Measurements from ENCODE around the gene HDAC10.

HDAC10 gene

GRCh38 chr22:50220603-50221409, 30.3 kb downstream of the HDAC10 start:
- H3K9me3 ChIP-seq (ENCODE audit: control insufficient read depth, low read length): no peaks in the 10 kb centered on the region
- no peaks in the 10 kb centered on the region for H3K27me3 ChIP-seq (ENCODE audit: control insufficient read depth, insufficient read depth, low read length)
- H3K4me1 ChIP-seq: no peaks in the 10 kb centered on the region
- no peaks in the 10 kb centered on the region for H3K36me3 ChIP-seq (ENCODE audit: control insufficient read depth, insufficient read depth, low read length)
- H3K4me2 ChIP-seq (ENCODE audit: low read length): no peak overlapping the region
- no peak for TF ChIP-seq CTCF (IDR thresholded peaks at IDR 0.05)
- H3K27ac ChIP-seq: no peak overlapping the region
- no peak overlapping the region for H2AFZ ChIP-seq
- no peak overlapping the region for H3K4me3 ChIP-seq (ENCODE audit: low read depth, low read length)
- no peaks in the 10 kb centered on the region for H3K79me2 ChIP-seq
- H3K9ac ChIP-seq: no peak overlapping the region

- no peak overlapping the region for H3K27ac ChIP-seq
- H2AFZ ChIP-seq: no peak overlapping the region
- H3K36me3 ChIP-seq (ENCODE audit: control insufficient read depth, insufficient read depth, low read length): no peaks in the 10 kb centered on the region
- no peaks in the 10 kb centered on the region for H3K4me1 ChIP-seq
- H3K9me3 ChIP-seq (ENCODE audit: control insufficient read depth, low read length): no peaks in the 10 kb centered on the region
- no peaks in the 10 kb centered on the region for H3K27me3 ChIP-seq (ENCODE audit: control insufficient read depth, insufficient read depth, low read length)
- H3K79me2 ChIP-seq: no peaks in the 10 kb centered on the region
- no peak overlapping the region for H3K4me2 ChIP-seq (ENCODE audit: low read length)
- TF ChIP-seq CTCF (IDR thresholded peaks at IDR 0.05): no peak
- H3K9ac ChIP-seq: no peak overlapping the region
- H3K4me3 ChIP-seq (ENCODE audit: low read depth, low read length): no peak overlapping the region
These were observed 31.1 kb downstream of the HDAC10 start for GRCh38 chr22:50219800-50220602.

GRCh38 chr22:50218996-50219727, 31.9 kb downstream of the HDAC10 start:
- Histone ChIP-seq H3K36me3 (ENCODE audit: control insufficient read depth, insufficient read depth, low read length) (no peaks in the 10 kb centered on the region), H2AFZ (no peak overlapping the region), H3K27ac (no peak overlapping the region), H3K79me2 (no peaks in the 10 kb centered on the region), H3K9ac (no peak overlapping the region), H3K4me1 (no peaks in the 10 kb centered on the region), H3K9me3 (ENCODE audit: control insufficient read depth, low read length) (no peaks in the 10 kb centered on the region), H3K27me3 (ENCODE audit: control insufficient read depth, insufficient read depth, low read length) (no peaks in the 10 kb centered on the region), H3K4me2 (ENCODE audit: low read length) (no peak overlapping the region), H3K4me3 (ENCODE audit: low read depth, low read length) (no peak overlapping the region)
- no peak for TF ChIP-seq CTCF (IDR thresholded peaks at IDR 0.05)

- Histone ChIP-seq H3K27ac (no peak overlapping the region), H3K9me3 (ENCODE audit: control insufficient read depth, low read length) (no peaks in the 10 kb centered on the region), H3K36me3 (ENCODE audit: control insufficient read depth, insufficient read depth, low read length) (no peaks in the 10 kb centered on the region)
These were observed 32.7 kb downstream of the HDAC10 start for GRCh38 chr22:50218153-50218995.

More at GRCh38 chr22:50218153-50218995, 32.7 kb downstream of the HDAC10 start:
- Histone ChIP-seq H3K79me2 (no peaks in the 10 kb centered on the region), H3K9ac (no peak overlapping the region), H3K4me3 (ENCODE audit: low read depth, low read length) (no peak overlapping the region), H2AFZ (no peak overlapping the region), H3K4me1 (no peaks in the 10 kb centered on the region), H3K27me3 (ENCODE audit: control insufficient read depth, insufficient read depth, low read length) (no peaks in the 10 kb centered on the region), H3K4me2 (ENCODE audit: low read length) (no peak overlapping the region)
- TF ChIP-seq CTCF (IDR thresholded peaks at IDR 0.05): no peak
